Measurements from ENCODE around the gene CALN1.

DNA sequence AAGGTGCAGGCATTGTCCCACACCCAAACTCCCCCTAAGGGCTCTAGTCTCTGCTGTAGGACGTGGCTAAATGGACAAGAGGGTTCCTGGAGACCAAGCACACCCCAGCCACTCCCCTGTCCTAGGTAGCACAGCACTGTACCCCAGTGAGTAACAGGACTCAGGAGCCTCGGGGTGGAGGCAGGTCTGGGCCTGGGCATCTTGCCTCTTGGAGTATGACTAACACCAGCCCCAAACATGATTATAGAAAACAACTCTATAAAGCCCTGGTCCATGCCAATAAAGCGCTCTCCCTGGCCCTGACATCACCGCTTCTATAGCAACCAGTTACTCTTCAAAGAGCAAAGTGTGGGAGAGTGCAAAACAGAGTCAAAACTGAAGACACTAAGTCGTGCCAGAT is 195.0 kb downstream of the CALN1 start:
- TF ChIP-seq, protein P1, sequence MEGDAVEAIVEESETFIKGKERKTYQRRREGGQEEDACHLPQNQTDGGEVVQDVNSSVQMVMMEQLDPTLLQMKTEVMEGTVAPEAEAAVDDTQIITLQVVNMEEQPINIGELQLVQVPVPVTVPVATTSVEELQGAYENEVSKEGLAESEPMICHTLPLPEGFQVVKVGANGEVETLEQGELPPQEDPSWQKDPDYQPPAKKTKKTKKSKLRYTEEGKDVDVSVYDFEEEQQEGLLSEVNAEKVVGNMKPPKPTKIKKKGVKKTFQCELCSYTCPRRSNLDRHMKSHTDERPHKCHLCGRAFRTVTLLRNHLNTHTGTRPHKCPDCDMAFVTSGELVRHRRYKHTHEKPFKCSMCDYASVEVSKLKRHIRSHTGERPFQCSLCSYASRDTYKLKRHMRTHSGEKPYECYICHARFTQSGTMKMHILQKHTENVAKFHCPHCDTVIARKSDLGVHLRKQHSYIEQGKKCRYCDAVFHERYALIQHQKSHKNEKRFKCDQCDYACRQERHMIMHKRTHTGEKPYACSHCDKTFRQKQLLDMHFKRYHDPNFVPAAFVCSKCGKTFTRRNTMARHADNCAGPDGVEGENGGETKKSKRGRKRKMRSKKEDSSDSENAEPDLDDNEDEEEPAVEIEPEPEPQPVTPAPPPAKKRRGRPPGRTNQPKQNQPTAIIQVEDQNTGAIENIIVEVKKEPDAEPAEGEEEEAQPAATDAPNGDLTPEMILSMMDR (IDR thresholded peaks at IDR 0.05; ENCODE audit: low read depth, low read length) = no peak
- TF ChIP-seq EZH2phosphoT487 (IDR thresholded peaks at IDR 0.05; ENCODE audit: low read depth) = no peak
